Mucosa of descending colon (tissue), 3 donors: Measurements from ENCODE around the gene CD38. TPM values are rescaled to one million over a fixed set of nuclear protein-coding genes. Genes with fewer than 3 reads are reported as not detected.
A peak's percentile ranks its signal among the peaks of the same experiment; 100 is the strongest.
"Not testable (repeated sequence)": the region's sequence is repeated elsewhere in the genome, so short reads cannot be mapped to it uniquely, and the experiment has no call there.

Experiments used
- ATAC-seq: fragments of 200-7000 bp; cut with Tn5 transposase; one replicate; pipeline ENCODE4 v1.9.1; 2020; ENCODE audit warnings: mild to moderate bottlenecking, moderate library complexity
- DNase-seq, 3 donors: peaks; one replicate each; pipeline ENCODE4 v3.0.0-alpha.2; 2020
- H3K36me3 ChIP-seq: fragments of 200-600 bp; one replicate; pipeline ENCODE4 v1.8.0; 2021; ENCODE audit warnings: low read depth, mild to moderate bottlenecking
- H3K4me1 ChIP-seq: fragments of 200-600 bp; one replicate; pipeline ENCODE4 v1.8.0; 2021; ENCODE audit warnings: low read depth, mild to moderate bottlenecking
- H3K4me3 ChIP-seq: fragments of 200-600 bp; one replicate; pipeline ENCODE4 v1.8.0; 2021; ENCODE audit warnings: mild to moderate bottlenecking
- H3K9me3 ChIP-seq: fragments of 200-600 bp; one replicate; pipeline ENCODE4 v1.8.0; 2021; ENCODE audit warnings: mild to moderate bottlenecking
- CTCF ChIP-seq: fragments of 200-600 bp; IDR thresholded peaks from one replicate; pipeline ENCODE4 v1.8.0; 2022; ENCODE audit warnings: antibody characterized with exemption, mild to moderate bottlenecking
- intact Hi-C, 2 donors: fragments of 100-400 bp; cut with DNase I in 1 of 2; cut with micrococcal nuclease in 1 of 2; formaldehyde crosslinking; loops; one replicate each; pipeline versions ENCODE4 v1.11.0 to v1.11.1; 2022; cut with DNase I, micrococcal nuclease
- total RNA-seq, 3 donors: library from RNA; stranded (reverse); fragmentation: NEBNext Ultra II Directional in 2 of 3; extraction: Animal tissue kit (Norgen Biotek cat#: 25700) in 2 of 3; gene quantifications; one replicate each; pipeline versions ENCODE4 v1.2.1 to v1.2.4, GENCODE V29; 2021 to 2023
- donor health status: DM: no; HTN: no; CAD: no; lungs with moderate emphysema.
- donor health status: DM: no; HTN: no; CAD: no.
- donor health status: DM: no; HTN: yes; CAD: no.

Gene CD38
- total RNA-seq, 3 donors from 2014 or later: 1.8 to 6.2 (median 3.8) TPM

- no peak overlapping the region for H3K4me3 ChIP-seq
- H3K4me1 ChIP-seq: no peaks in the 10 kb centered on the region
- TF ChIP-seq CTCF: no peak
- intact Hi-C loops: no loop called here
- H3K9me3 ChIP-seq: no peaks in the 10 kb centered on the region
- H3K36me3 ChIP-seq: no peaks in the 10 kb centered on the region
- ATAC-seq (no peak), DNase-seq (no peak)
These were observed 54.7 kb downstream of the CD38 start for GRCh38 chr4:15832523-15833451.

GRCh38 chr4:15833801-15834200 lies 55.7 kb downstream of the CD38 start:
- DNase-seq (no peak), ATAC-seq (no peak)
- Histone ChIP-seq H3K4me1 (no peaks in the 10 kb centered on the region), H3K4me3 (no peak overlapping the region), H3K36me3 (no peaks in the 10 kb centered on the region), H3K9me3 (no peaks in the 10 kb centered on the region)
- TF ChIP-seq CTCF: no peak
- intact Hi-C loops: no loop called here

GRCh38 chr4:15836362-15836761 lies 58.2 kb downstream of the CD38 start:
- DNase-seq: no peak
- H3K4me3 ChIP-seq: no peak overlapping the region
- no peaks in the 10 kb centered on the region for H3K36me3 ChIP-seq
- H3K9me3 ChIP-seq: no peaks in the 10 kb centered on the region
- intact Hi-C loops: no loop called here
- TF ChIP-seq CTCF: no peak
- H3K4me1 ChIP-seq: no peaks in the 10 kb centered on the region
- peak; percentile 45 for ATAC-seq

GRCh38 chr4:15837591-15837990 lies 59.5 kb downstream of the CD38 start:
- H3K4me1 ChIP-seq: no peaks in the 10 kb centered on the region
- ATAC-seq: no peak
- no peak for DNase-seq
- H3K36me3 ChIP-seq: no peaks in the 10 kb centered on the region
- no peaks in the 10 kb centered on the region for H3K9me3 ChIP-seq
- intact Hi-C loops: no loop called here
- no peak overlapping the region for H3K4me3 ChIP-seq
- TF ChIP-seq CTCF: no peak

- DNase-seq, intact Hi-C loops, H3K9me3 ChIP-seq, ATAC-seq, H3K4me1 ChIP-seq, H3K36me3 ChIP-seq, H3K4me3 ChIP-seq: not testable (repeated sequence)
These were observed 63.1 kb downstream of the CD38 start for GRCh38 chr4:15841194-15841730.

GRCh38 chr4:15847746-15848145 lies 69.6 kb downstream of the CD38 start:
- TF ChIP-seq CTCF: no peak
- no peaks in the 10 kb centered on the region for H3K9me3 ChIP-seq
- intact Hi-C loops: no loop called here
- no peaks in the 10 kb centered on the region for H3K36me3 ChIP-seq
- ATAC-seq (no peak), DNase-seq (no peak)
- no peak overlapping the region for H3K4me3 ChIP-seq
- no peaks in the 10 kb centered on the region for H3K4me1 ChIP-seq
